Activated CD4-positive, alpha-beta memory T cell treated with anti-CD3 and anti-CD28 coated beads for 36 hours (primary cell): ENCODE measurements around the gene LILRB4. TPM values are rescaled to one million over a fixed set of nuclear protein-coding genes. Genes with fewer than 3 reads are reported as not detected.

ENCODE experiments used
- CTCF ChIA-PET: fragments of 350-600 bp; sonication (Branson Sonifier 250); formaldehyde crosslinking; loops from one replicate; lab custom pipeline; 2021; ENCODE audit warnings: antibody characterized with exemption, inconsistent platforms; lab: Charles Lee
- POLR2A ChIA-PET: fragments of 350-600 bp; sonication (Branson Sonifier 250); formaldehyde crosslinking; loops from one replicate; lab custom pipeline; 2021; ENCODE audit warnings: antibody characterized with exemption; lab: Charles Lee
- DNase-seq: peaks from one replicate; pipeline ENCODE4 v3.0.0-alpha.2; 2020
- H3K27ac Mint-ChIP-seq: one replicate; pipeline ENCODE4 v1.8.0; 2021; ENCODE audit warnings: mixed read lengths
- H3K27me3 Mint-ChIP-seq: one replicate; pipeline ENCODE4 v1.8.0; 2021; ENCODE audit warnings: mixed read lengths
- H3K36me3 Mint-ChIP-seq: one replicate; pipeline ENCODE4 v1.8.0; 2021; ENCODE audit warnings: mixed read lengths
- H3K4me1 Mint-ChIP-seq: one replicate; pipeline ENCODE4 v1.8.0; 2021; ENCODE audit warnings: low read depth, mixed read lengths
- H3K4me3 Mint-ChIP-seq: one replicate; pipeline ENCODE4 v1.8.0; 2021; ENCODE audit warnings: mild to moderate bottlenecking, mixed read lengths
- H3K9me3 Mint-ChIP-seq: one replicate; pipeline ENCODE4 v1.8.0; 2021; ENCODE audit warnings: mixed read lengths
- intact Hi-C: fragments of 100-400 bp; cut with micrococcal nuclease; formaldehyde crosslinking; loops from one replicate; pipeline ENCODE4 v1.15.1; 2023
- total RNA-seq, 2 experiments: library from RNA; stranded (reverse); gene quantifications; one replicate each; pipeline ENCODE4 v1.2.3, GENCODE V29; 2021

LILRB4 gene
- total RNA-seq, 2 experiments from 2014 or later = not detected

DNA sequence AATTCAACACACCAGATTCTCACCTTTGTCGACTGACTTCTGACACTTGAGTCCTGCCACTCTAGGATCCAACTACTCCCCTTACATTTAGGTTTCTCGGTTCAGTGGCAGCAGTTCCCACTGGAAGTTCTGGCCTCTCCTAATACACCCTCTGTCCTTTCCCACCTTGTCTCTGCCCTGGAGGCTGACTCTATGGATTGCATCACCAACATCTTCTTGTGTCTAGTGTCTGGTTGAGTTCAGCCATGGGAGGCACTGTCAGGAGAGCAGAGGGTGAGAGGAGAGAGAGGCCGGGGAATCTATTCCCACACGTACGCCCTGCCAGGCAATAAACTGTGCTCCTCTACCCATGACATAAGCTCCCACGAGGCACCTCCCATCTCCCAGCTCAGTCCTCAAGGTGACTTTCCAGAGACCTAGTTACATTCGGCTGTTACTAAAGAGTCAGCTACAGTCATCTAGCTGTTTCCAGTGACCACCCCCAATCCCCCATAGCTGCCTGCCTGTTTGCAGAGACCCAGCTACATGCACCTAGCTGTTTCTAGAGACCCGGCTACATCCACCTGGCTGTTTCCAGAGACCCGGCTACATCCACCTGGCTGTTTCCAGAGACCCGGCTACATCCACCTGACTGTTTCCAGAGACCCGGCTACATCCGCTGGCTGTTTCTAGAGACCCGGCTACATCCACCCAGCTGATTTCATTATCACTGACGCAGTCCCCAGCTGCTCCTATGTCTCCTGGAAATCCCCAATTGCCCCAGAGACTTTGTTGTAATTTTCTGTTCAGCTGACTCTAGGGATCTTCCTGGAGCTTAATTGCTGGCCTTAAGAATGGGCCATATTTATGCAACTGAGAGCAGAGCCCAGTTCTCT, 8.1 kb upstream of the LILRB4 start:
- DNase-seq = no peak
- intact Hi-C loops = no loop called here
- Mint-ChIP-seq H3K27ac (no peak overlapping the region), H3K27me3 (peaks cover 13% of the 10 kb centered on the region), H3K36me3 (no peaks in the 10 kb centered on the region), H3K9me3 (no peaks in the 10 kb centered on the region), H3K4me3 (no peak overlapping the region), H3K4me1 (no peaks in the 10 kb centered on the region)
- ChIA-PET CTCF (interaction anchor here (0.6 to 5.8 kb wide), 4 partner anchors 15 to 293 kb away, joined by 4 to 53 read pairs (median 7); no protein-coding TSS in a partner anchor), POLR2A (no interaction called here)

- POLR2A ChIA-PET = no interaction called here
- intact Hi-C loops = no loop called here
- DNase-seq = no peak
- H3K4me1 Mint-ChIP-seq = no peaks in the 10 kb centered on the region
- peaks cover 17% of the 10 kb centered on the region for H3K27me3 Mint-ChIP-seq
- no peak overlapping the region for H3K27ac Mint-ChIP-seq
- no peaks in the 10 kb centered on the region for H3K36me3 Mint-ChIP-seq
- CTCF ChIA-PET = no interaction called here
- no peaks in the 10 kb centered on the region for H3K9me3 Mint-ChIP-seq
- no peak overlapping the region for H3K4me3 Mint-ChIP-seq
These were observed 3.5 kb upstream of the LILRB4 start for GRCh38 chr19:54659300-54659699.

DNA sequence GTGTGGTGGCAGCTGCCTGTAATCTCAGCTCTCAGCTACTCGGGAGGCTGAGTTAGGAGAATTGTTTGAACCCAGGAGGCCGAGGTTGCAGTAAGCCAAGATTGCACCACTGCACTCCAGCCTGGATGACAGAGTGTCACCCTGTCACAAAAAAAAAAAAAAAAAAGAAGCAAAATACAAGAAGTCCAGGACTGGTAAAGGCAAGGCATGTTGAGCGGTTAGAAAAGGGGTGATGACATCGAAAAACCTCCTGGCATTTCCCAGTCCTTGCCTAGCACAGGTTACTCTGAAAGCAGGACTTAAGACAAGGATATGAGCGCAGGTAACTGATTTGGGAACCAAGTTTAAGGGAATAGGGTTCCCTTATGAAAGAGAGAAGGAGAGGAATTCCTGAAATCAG, 2.5 kb upstream of the LILRB4 start:
- peaks cover 17% of the 10 kb centered on the region for H3K27me3 Mint-ChIP-seq
- no peaks in the 10 kb centered on the region for H3K36me3 Mint-ChIP-seq
- no peaks in the 10 kb centered on the region for H3K9me3 Mint-ChIP-seq
- H3K4me1 Mint-ChIP-seq = no peaks in the 10 kb centered on the region
- CTCF ChIA-PET = interaction anchor here (2.0 kb wide), 1 partner anchor 14 kb away, joined by 6 read pairs; no protein-coding TSS in a partner anchor
- no peak overlapping the region for H3K27ac Mint-ChIP-seq
- DNase-seq = no peak
- intact Hi-C loops = no loop called here
- H3K4me3 Mint-ChIP-seq = no peak overlapping the region
- POLR2A ChIA-PET = no interaction called here

GRCh38 chr19:54660964-54661363, 1.8 kb upstream of the LILRB4 start:
- Mint-ChIP-seq H3K4me1 (no peaks in the 10 kb centered on the region), H3K4me3 (no peak overlapping the region), H3K36me3 (no peaks in the 10 kb centered on the region), H3K9me3 (no peaks in the 10 kb centered on the region), H3K27ac (no peak overlapping the region), H3K27me3 (peaks cover 17% of the 10 kb centered on the region)
- DNase-seq = no peak
- intact Hi-C loops = no loop called here
- ChIA-PET POLR2A (no interaction called here), CTCF (interaction anchor here (1.1 to 2.0 kb wide), 2 partner anchors 9 to 13 kb away, joined by 3 to 6 read pairs; no protein-coding TSS in a partner anchor)

GRCh38 chr19:54661846-54662481, 821 bp upstream of the LILRB4 start:
- Mint-ChIP-seq H3K4me1 (no peaks in the 10 kb centered on the region), H3K27ac (no peak overlapping the region), H3K4me3 (no peak overlapping the region), H3K36me3 (no peaks in the 10 kb centered on the region), H3K27me3 (peaks cover 17% of the 10 kb centered on the region), H3K9me3 (peaks cover 1% of the 10 kb centered on the region)
- CTCF ChIA-PET = interaction anchor here (1.1 to 2.0 kb wide), 2 partner anchors 10 to 12 kb away, joined by 3 to 6 read pairs; no protein-coding TSS in a partner anchor
- intact Hi-C loops = no loop called here
- DNase-seq = no peak
- POLR2A ChIA-PET = no interaction called here

DNA sequence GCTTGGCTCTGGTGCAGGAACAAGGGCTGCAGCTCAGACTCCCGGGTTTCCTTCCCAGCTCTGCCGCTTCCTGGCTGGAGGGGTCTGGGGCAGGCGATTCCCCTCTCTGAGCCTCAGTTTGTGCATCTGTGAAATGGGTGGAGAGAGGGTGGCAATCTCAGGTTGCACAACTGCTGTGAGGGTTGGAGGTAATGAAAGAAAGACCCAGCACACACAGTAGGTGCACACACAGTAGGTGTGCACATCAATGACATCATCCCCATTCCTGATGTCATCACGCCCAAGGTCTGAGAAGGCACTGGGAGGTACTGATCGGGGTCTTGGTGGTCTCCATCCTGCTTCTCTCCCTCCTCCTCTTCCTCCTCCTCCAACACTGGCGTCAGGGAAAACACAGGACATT, 2.7 kb downstream of the LILRB4 start:
- ChIA-PET POLR2A (no interaction called here), CTCF (no interaction called here)
- Mint-ChIP-seq H3K9me3 (peaks cover 25% of the 10 kb centered on the region), H3K4me1 (no peaks in the 10 kb centered on the region), H3K36me3 (no peaks in the 10 kb centered on the region), H3K27me3 (peaks cover 10% of the 10 kb centered on the region), H3K4me3 (no peak overlapping the region), H3K27ac (no peak overlapping the region)
- DNase-seq = no peak
- intact Hi-C loops = no loop called here

DNA sequence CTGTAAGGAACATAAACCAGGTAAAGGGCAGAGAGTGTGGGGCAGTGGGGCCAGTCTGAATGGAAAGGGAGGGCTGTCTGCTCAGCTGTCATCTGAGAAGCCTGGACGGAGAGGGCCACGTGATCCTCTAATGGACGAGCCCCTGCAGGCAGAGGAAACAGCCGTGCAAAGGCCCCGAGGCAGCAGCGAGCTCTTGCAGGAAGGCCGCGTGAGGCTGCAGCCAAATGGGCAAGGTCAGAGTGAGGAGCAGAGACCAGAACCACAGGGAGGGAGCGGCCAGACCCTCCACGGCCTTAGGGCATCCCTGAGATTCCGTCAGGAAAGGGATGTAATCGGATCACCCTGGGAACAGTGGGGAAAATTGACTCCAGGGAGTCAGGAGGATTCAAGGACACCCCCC, 4.4 kb downstream of the LILRB4 start:
- Mint-ChIP-seq H3K4me1 (no peaks in the 10 kb centered on the region), H3K4me3 (no peak overlapping the region), H3K27ac (no peak overlapping the region), H3K9me3 (peaks cover 25% of the 10 kb centered on the region), H3K27me3 (peaks cover 9% of the 10 kb centered on the region), H3K36me3 (no peaks in the 10 kb centered on the region)
- no peak for DNase-seq
- POLR2A ChIA-PET = no interaction called here
- CTCF ChIA-PET = no interaction called here
- intact Hi-C loops = no loop called here

GRCh38 chr19:54668353-54668752, 5.6 kb downstream of the LILRB4 start:
- ChIA-PET CTCF (interaction anchor here (0.9 to 1.5 kb wide), 2 partner anchors 16 to 186 kb away, joined by 3 read pairs; no protein-coding TSS in a partner anchor), POLR2A (no interaction called here)
- H3K36me3 Mint-ChIP-seq = no peaks in the 10 kb centered on the region
- no peaks in the 10 kb centered on the region for H3K4me1 Mint-ChIP-seq
- peaks cover 25% of the 10 kb centered on the region for H3K9me3 Mint-ChIP-seq
- no peak for DNase-seq
- peaks cover 8% of the 10 kb centered on the region for H3K27me3 Mint-ChIP-seq
- H3K27ac Mint-ChIP-seq = no peak overlapping the region
- intact Hi-C loops = no loop called here
- no peak overlapping the region for H3K4me3 Mint-ChIP-seq

GRCh38 chr19:54670576-54671357, 8.0 kb downstream of the LILRB4 start:
- Mint-ChIP-seq H3K27ac (no peak overlapping the region), H3K27me3 (peaks cover 10% of the 10 kb centered on the region), H3K36me3 (no peaks in the 10 kb centered on the region), H3K4me3 (no peak overlapping the region), H3K4me1 (no peaks in the 10 kb centered on the region), H3K9me3 (peaks cover 25% of the 10 kb centered on the region)
- no peak for DNase-seq
- ChIA-PET POLR2A (no interaction called here), CTCF (interaction anchor here (1.3 to 5.5 kb wide), 2 partner anchors 17 to 189 kb away, joined by 7 to 53 read pairs; no protein-coding TSS in a partner anchor)
- intact Hi-C loops = no loop called here

DNA sequence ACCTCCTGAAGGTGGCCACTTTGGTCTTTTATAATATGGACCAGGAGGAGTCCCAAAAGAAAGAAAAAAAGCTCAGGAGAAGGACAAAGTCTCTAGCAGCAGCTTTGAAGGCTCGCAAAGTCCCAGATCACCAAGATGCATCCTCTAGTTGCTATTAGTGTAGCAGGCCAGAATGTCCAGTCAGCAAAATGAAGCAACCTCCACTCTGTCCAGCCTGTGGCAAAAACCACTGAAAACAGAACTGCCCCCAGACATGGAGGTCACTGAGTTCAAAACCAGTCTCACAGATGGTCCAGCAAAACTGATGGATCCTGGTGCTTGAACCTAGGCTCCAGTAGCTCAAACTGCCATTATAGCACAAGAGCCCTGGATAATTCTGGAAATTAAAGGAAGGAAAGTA, 10.4 kb downstream of the LILRB4 start:
- ChIA-PET CTCF (interaction anchor here (0.6 to 5.5 kb wide), 6 partner anchors 9 to 831 kb away, joined by 3 to 77 read pairs (median 14); no protein-coding TSS in a partner anchor), POLR2A (no interaction called here)
- H3K27me3 Mint-ChIP-seq = peaks cover 14% of the 10 kb centered on the region
- H3K4me1 Mint-ChIP-seq = no peaks in the 10 kb centered on the region
- DNase-seq = no peak
- no peak overlapping the region for H3K27ac Mint-ChIP-seq
- no peak overlapping the region for H3K4me3 Mint-ChIP-seq
- peaks cover 14% of the 10 kb centered on the region for H3K9me3 Mint-ChIP-seq
- H3K36me3 Mint-ChIP-seq = no peaks in the 10 kb centered on the region
- intact Hi-C loops = no loop called here

- ChIA-PET CTCF (interaction anchor here (0.6 to 5.5 kb wide), 11 partner anchors 9 to 830 kb away, joined by 3 to 77 read pairs (median 6); no protein-coding TSS in a partner anchor), POLR2A (no interaction called here)
- Mint-ChIP-seq H3K27me3 (peaks cover 16% of the 10 kb centered on the region), H3K4me1 (no peaks in the 10 kb centered on the region), H3K4me3 (no peak overlapping the region), H3K36me3 (no peaks in the 10 kb centered on the region), H3K9me3 (peaks cover 6% of the 10 kb centered on the region), H3K27ac (no peak overlapping the region)
- intact Hi-C loops = no loop called here
- no peak for DNase-seq
These were observed 11.3 kb downstream of the LILRB4 start for GRCh38 chr19:54674021-54674617.
